Prostate gland (tissue), 2 donors: Measurements from ENCODE around the gene CNTNAP3.
"Not testable (repeated sequence)": the region's sequence is repeated elsewhere in the genome, so short reads cannot be mapped to it uniquely, and the experiment has no call there.

Experiments
- POLR2A ChIP-seq: fragments of 450-650 bp; IDR thresholded peaks from one replicate; pipeline ENCODE4 v1.6.1; 2016; ENCODE audit warnings: antibody characterized with exemption, mild to moderate bottlenecking
- POLR2AphosphoS5 ChIP-seq: sonication (generic); formaldehyde crosslinking; IDR thresholded peaks from one replicate; pipeline ENCODE4 v1.6.1; 2017; ENCODE audit warnings: antibody characterized with exemption
- TF ChIP-seq, protein P1 (sequence below), 4 experiments: fragments of 200-600 bp in 2 of 4; fragments of 450-650 bp in 2 of 4; sonication (generic) in 2 of 4; IDR thresholded peaks; 1 replicate in 3 of 4; 2 replicates in 1 of 4; pipeline ENCODE4 v1.5.1; 2016 to 2019; ENCODE audit warnings: antibody characterized with exemption in 4 of 4, mild to moderate bottlenecking in 2 of 4, moderate library complexity in 2 of 4

DNA sequence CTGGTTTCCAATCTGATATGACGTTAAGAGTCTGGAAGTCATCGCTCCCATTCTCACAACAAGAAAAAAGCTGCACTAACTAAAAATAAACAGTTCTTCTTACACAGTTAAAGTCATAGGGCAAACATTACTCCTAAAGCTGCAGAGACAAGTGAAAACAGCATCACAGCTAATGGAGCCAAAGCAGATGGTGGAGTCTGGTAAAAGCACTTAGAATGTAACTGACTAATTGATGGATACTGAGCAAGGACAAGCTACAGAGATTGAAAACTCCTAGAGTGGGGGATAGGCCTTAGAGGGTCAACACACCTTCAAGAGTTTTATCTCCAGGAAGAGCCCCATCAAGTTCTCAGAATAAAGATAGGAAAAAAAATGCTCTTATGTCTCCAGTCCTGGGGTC lies 166.6 kb downstream of the CNTNAP3 start:
- TF ChIP-seq, protein P1, sequence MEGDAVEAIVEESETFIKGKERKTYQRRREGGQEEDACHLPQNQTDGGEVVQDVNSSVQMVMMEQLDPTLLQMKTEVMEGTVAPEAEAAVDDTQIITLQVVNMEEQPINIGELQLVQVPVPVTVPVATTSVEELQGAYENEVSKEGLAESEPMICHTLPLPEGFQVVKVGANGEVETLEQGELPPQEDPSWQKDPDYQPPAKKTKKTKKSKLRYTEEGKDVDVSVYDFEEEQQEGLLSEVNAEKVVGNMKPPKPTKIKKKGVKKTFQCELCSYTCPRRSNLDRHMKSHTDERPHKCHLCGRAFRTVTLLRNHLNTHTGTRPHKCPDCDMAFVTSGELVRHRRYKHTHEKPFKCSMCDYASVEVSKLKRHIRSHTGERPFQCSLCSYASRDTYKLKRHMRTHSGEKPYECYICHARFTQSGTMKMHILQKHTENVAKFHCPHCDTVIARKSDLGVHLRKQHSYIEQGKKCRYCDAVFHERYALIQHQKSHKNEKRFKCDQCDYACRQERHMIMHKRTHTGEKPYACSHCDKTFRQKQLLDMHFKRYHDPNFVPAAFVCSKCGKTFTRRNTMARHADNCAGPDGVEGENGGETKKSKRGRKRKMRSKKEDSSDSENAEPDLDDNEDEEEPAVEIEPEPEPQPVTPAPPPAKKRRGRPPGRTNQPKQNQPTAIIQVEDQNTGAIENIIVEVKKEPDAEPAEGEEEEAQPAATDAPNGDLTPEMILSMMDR (IDR thresholded peaks at IDR 0.05) = not testable (repeated sequence)
- not testable (repeated sequence) for TF ChIP-seq POLR2AphosphoS5, POLR2A
